Islet precursor cell (in vitro differentiated cells): ENCODE results near the gene CFAP46.
"Not testable (repeated sequence)": the region's sequence is repeated elsewhere in the genome, so short reads cannot be mapped to it uniquely, and the experiment has no call there.

Experiments
- DNase-seq: peaks from one replicate; pipeline ENCODE4 v3.0.0-alpha.2; 2018

The CFAP46 gene

DNA sequence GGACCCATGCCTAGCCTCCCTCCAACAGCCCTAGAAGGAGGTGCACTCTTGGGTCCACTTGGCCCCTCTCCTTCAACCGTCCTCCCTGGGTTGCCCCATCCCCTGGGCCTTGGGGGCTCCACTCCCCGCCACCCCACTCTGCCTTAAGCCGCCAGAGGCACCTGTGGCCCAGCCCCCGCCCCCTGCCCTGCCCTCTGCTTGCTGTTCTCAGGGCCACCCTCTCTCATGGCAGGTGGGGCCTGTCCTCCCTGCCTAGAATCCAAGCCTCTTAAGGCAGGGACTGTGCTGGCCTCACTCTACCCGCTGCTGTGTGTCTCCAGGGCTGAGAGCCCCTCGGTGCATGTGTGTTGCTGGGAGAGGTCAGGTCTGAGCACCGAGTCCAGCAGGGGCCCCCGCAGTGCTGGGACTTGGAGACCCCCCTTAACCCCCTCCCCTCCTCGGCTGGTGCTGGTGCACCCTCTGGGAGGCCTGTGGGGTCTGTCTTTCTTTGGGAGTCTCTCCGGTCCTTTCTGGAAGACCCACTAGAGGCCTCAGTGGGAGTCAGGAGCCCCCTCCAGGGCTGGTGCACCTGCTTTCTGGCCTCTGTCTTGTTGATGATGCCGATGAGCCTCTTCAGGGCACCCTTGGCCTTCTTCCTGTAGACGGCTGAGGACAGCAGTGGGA is 43.8 kb downstream of the CFAP46 start:
- no peak for DNase-seq

DNA sequence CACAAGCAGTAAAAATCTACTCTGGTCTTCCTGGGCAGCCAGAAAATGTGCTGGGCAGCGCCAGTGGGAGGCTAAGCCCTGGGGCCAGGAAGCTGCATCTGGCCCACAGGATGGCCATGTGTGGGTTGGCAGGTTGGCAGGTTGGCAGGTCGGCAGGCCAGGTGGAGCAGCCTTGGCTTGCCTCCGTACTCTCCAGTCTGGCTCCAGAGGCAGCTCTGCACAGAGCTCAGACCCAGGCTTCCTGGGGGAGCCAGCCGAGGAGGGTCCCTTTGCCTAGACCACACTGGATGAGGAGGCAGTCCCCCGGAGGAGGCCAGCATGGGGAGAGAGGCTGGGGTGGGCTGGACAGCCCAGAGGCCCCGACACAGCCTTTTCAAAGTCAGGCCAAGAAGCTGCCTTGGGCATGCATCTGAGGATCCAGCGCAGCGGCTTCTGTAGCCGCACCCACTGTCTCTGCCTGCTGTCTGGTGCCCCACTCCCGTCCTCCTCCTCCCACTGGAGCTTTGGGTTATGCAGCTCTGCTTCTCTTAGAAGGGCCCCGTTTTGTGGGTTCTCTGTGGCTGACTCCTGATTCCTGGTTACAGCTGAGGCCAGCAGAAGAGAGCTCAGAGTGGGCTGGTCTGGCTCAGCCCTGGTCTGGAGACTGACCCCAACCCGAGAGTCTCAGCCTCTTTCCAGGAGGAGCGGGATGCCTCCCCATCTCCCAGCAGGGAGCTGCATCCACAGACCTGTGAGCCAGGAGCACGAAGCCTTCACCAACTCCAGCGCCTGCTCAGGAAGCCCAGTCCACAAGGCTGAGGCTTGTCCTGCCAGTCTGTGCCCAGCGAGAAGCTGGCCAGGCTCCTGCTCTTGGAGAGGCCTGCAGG is 44.6 kb downstream of the CFAP46 start:
- no peak for DNase-seq

DNA sequence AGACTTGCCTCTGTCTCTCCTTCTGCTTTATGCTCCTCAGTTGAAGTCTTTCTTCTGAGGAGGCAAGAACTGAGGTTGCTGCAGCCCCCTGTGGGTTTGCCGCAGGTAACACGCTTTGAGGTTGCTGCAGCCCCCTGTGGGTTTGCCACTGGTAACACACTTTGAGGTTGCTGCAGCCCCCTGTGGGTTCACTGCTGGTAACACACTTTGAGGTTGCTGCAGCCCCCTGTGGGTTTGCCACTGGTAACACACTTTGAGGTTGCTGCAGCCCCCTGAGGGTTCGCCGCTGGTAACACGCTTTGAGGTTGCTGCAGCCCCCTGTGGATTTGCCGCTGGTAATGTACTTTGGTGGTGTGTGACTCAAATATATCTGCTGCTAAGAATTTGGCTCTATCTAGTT is 48.6 kb downstream of the CFAP46 start:
- DNase-seq = peak; percentile 73

DNA sequence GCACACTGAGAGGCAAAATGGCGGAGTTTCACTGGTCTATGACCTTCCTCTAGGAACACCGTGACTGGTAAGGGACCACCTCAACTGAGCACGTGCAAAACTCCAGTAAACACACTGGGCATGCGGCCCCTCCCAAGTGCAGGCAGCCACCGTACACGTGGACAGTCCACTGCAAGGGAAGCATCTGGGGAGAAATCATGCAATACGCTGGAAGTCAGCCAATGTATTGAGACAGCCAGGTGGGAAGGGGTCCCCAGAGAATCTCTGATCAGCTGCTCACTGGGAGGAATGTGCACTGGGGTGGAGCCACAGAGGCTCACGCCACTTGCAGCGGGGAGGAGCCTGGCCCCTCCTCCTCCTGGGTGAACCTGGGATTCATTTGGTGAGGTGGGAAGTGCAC is 49.3 kb downstream of the CFAP46 start:
- DNase-seq = peak; percentile 43

DNA sequence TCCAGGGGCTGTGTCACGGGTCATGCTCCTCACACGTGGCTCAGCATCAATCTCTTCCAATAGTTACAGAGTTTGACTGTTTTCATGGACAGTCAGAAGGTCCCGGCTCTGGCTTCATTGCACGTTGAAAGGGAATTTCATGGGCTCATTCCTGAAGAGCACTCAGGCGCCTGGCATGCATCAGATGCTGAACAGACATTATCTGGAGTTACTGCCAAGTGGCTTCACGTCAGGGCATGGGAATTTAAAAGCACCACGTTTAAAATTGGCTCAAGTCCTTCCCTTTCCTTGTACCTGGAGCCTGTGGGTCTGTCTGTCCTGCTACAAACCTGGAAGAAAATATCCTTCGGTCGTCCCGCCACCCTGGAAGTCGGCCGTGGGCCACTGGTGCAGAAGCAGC is 50.4 kb downstream of the CFAP46 start:
- peak; percentile 64 for DNase-seq

DNA sequence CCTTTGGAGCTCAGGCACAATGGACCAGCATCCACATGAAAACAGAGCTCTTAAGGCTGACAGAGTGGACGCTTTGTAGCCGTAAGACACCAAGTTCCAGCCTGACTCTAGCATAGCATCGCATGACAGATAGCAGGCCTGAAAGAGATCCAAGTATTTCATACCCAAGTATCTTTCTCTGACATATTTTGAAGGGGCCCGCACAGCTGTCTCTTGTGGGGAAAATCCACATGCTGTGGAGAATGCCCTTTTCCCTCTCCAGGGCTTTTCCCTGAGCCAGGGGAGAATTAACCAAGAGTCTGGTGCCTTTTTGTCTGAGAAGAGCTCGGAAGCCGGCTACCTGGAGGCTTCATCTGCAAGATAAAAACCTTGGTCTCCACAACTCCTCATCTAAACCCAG is 51.0 kb downstream of the CFAP46 start:
- peak; percentile 21 for DNase-seq

DNA sequence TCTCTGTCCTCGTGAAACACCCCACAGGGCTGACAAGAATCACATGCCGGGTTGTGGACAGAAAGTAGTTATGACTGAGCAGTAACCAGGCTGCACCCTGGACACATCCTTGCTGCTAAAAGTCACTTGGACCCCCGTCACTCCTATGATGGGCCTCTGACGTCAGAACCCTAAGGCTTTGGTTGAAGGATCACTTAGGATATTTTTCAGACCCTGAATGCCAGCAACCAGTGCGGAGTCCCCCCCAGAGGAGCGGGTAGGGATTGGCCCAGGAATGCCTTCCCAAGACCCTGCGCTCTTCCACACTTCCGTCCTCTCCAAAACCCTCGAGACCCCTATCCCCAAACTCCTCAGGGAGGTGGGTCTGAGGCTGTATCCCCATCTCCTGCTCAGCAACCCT is 52.1 kb downstream of the CFAP46 start:
- DNase-seq = peak; percentile 38

DNA sequence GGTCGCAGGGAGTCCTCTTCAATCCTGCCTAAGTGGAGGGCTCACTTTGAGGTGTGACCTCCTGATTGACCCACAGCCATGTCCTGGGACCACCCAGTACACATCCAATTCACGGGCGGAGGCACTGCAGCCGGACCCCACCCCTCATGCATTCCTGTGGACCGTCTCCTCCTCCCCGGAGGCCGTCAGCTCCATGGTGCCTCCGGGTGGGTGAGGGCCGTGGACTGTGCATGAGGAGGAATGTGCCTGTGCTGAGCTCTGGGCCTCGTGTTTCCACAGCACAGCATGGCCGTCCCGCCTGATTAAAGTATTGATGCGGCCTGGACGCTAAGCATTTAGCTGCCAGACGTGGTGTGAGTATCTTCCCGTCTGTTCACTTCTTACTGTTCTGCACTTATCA is 52.8 kb downstream of the CFAP46 start:
- DNase-seq = peak; percentile 50

DNA sequence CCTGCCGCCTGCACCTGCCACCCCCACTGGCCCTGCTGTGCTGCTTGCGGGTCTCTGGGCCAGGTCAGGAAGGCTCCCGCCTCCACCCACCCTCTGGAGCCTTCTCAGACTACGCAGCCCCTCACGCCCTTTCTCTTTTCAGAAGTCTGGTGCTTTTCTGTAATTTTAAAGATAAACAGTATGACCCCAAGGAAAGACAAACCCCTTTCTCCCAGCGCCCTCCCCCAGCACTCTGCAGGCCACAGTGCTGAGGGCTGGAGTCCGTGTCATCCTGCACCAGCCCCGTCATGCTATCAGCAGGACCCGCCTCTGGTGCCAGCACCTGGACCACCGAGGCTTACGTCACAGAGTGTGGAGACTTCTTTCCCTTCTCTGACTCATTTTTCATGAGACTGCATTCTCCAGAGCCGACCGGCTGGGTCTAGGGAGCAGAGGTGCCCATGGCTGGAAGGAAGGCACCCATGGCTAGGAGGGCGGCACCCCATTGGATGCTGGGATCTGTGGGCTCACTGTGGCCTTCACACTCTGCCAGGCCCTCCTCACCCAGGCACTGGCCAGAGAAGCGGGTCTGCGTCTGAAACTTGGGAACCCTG is 53.4 kb downstream of the CFAP46 start:
- peak; percentile 51 for DNase-seq

DNA sequence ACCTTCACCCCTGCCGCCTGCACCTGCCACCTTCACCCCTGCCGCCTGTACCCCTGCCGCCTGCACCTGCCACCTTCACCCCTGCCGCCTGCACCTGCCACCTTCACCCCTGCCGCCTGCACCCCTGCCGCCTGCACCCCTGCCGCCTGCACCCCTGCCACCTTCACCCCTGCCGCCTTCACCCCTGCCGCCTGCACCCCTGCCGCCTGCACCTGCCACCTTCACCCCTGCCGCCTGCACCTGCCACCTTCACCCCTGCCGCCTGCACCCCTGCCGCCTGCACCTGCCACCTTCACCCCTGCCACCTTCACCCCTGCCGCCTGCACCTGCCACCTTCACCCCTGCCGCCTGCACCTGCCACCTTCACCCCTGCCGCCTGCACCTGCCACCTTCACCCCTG is 53.9 kb downstream of the CFAP46 start:
- not testable (repeated sequence) for DNase-seq

DNA sequence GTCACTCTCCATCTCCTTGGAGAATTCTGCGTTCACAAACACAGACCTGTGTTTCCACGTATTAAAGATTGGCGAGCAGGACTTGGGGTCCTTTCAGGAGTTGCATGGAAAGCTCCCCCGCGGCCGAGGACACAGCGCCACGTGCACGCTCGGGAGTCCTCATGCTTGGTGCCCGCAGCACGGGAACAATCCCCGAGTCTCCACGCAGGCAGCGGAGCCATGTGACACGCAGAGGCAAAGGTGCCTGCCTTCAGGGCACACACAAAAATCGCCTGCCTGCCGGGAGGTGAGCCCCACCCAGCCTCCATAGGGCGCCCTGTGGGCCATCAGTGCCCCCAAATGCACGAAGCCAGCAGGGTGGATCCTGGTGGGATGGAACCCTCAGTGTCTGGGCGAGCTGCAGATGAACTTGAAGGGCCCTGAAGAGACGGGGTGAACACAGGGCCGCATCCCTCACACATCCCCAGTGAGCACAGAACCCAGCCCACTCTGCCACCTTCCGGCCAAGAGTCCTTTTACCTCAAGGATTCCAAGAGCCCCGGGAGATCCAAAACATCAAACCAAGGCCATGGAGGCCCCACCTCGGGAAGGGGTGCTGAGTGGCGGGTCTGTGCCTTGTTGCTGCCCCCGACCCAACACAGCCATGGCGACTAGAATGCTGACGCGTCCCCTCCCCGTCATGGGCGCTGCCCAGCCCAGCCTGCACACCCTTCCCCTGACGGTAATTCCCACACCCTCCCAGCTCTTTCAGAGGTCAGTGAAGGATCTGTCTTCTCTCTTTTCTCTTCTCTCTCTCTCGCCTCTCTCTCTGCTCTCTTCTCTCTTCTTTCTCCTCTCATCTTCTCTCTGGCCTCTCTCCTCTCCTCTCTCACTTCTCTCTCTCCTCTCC is 55.9 kb downstream of the CFAP46 start:
- DNase-seq = peak; percentile 37

DNA sequence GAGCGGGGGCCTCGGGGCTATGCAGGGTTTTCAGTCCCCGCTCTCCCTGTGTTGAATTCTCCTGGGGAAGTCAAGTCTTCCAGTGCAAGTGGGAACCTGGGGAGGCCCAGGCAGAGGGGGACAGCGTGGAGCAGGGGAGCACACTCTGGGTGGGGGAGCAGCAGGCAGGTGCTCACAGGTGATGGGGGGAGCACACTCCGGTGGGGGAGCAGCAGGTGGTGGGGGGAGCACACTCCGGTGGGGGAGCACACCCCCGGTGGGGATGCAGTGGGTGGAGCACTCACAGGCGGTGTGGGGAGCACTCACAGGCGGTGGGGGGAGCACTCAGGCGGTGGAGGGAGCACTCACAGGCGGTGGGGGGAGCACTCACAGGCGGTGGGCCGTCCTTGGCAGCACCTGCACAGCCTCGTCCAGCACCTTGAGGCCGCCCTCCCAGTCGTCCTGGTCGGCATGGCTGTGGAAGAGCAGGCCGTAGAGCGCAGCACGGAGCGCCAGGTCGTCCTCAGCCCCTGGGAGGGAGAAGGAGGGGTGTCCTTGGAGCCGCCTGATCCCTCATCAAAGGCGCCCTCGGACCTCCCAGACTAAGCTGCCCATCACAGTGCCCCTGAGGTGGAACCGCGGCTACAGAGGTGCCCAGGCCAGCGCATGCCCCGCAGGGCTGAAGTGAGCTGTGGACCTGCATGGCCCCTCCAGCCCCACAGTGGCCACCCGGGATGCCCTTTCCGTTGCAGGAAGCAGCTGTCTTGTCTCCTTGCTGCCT is 56.7 kb downstream of the CFAP46 start:
- peak; percentile 38 for DNase-seq

DNA sequence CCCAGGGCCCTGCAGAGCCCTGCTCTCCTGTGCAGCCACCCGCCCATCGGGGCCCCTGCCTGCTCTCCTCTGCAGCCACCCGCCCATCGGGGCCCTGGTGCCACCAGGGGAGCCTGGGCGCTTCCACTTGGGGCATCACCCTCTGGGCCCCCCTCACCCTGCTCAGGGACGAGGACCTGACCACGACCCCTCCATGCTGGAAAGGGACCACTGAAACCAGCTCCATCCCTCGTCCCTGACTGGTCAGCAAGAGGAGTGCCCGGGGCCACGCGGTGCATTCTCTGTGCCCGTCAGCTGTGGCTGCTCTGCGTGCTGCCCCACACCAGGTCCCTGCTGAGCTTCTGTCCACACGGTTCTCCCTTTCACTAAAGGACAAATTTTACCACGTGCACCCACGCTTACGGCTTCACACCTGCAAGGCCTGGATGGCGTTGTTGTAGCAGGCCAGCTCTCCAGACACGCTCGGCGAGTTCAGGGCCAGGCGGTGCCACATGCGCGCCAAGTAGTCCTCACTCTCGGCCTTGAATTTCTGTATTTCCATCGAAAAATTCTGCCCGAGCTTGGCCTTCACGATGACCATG is 57.6 kb downstream of the CFAP46 start:
- peak; percentile 47 for DNase-seq

DNA sequence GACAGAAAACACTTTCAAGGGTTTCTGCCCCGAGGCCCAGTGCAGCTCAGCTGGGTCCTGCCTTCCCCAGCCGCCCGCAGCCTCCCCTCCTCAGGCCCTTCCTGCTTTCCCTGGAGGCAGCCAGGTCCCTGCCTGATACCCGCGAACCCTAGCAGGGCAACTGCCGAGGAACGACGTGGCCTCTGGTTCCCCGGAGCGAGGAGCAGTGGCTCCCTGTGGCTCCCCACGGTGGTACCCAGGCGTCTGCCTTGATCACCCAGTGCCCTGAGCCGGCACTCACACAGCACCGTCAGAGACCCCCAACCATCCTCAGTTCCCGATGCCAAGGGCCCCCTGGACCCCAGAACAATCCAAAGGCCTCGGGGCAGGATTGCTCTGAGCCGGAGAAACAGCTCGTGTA is 58.3 kb downstream of the CFAP46 start:
- peak; percentile 49 for DNase-seq

DNA sequence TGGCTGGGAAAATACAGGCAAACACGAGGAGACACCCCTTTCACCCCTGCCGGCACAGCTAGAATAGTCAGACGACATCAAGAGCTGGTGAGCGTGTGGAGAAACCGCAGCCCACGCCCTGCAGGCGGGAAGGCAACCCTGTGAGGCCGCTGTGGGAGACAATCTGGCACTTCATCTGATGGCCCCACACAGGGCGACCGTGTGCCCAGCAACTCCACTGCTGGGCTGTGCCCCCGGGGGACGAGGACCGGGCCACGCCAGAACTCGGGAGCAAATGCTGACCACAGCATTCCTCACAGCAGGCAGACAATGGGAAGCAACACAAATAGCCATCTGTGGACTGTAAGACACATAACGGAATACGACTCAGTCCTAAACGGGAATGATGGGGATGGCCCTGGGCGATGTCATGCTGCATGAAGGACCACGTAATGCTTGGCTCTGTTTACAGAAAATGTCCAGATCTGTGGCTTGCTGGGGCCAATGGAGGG is 58.9 kb downstream of the CFAP46 start:
- DNase-seq = peak; percentile 56

DNA sequence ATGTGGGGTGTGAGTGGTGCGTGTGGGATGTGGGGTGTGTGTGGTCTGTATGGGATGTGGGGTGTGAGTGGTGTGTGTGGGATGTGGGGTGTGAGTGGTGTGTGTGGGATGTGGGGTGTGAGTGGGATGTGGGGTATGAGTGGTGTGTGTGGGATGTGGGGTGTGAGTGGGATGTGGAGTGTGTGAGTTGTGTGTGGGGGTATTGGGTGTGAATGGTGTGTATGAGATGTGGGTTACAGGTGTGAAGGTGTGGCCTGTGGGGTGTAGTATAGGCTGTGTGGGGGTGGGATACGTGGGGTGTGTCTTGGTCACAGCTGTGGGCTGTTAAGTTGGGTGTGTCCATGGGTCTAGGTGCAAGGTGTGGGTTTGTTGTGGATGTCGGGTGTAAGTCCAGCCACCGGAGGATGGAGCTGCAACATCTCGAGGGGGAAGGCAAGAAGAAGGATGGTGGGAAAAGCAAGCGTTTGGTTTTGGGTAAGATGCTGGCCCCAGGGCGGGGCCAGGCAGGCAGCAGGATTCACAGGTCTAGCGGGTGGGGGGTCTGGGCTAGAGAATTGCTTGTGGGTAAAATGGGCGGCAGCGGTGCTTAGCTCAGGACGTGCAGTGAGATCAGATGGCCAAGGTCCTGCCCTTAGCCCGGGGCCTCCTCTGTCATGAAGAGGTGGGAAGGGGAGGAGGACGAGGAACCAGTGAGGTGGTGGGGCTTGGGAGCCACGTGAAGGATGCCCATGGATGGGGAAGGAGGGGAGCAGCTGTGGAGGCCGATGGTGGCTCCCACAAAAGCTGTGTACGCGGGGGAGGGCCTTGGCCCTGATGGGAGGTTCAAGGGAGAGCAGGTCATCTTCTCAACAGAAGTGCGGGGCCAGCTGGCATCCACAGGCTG is 60.1 kb downstream of the CFAP46 start:
- peak; percentile 35 for DNase-seq

DNA sequence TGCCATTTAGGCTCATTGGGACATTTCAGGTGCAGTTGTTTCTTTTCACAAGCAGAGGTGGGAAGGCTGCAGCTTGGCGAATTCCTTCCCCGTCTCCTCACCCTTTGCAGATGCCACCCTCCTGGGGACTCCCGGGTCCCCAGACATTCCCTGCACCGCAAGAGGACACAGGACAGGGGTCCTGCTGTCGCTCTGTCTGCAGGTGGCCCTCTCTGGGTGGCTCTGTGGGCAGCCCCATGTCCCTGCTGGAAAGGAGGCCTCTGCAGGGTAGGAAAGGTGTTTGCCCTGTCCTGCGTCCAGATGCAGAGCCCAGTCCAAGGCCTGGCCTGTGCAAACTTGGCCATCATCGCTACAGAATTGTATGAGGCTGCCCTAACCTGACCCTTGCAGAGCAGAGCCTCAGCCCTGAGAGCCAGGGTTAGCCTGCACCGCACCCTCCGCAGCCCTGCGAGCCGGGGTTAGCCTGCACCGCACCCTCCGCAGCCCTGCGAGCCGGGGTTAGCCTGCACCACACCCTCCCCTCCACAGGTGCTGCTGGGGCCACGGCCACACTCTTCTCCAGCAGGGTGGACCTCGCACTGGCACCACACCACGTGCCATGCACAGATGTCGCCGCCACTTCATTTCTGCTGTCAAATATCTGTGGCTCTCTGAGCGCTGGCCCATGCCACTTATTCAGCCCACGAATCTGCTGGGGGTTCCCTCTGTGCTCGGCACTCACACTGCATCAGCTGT is 61.0 kb downstream of the CFAP46 start:
- DNase-seq = peak; percentile 40

DNA sequence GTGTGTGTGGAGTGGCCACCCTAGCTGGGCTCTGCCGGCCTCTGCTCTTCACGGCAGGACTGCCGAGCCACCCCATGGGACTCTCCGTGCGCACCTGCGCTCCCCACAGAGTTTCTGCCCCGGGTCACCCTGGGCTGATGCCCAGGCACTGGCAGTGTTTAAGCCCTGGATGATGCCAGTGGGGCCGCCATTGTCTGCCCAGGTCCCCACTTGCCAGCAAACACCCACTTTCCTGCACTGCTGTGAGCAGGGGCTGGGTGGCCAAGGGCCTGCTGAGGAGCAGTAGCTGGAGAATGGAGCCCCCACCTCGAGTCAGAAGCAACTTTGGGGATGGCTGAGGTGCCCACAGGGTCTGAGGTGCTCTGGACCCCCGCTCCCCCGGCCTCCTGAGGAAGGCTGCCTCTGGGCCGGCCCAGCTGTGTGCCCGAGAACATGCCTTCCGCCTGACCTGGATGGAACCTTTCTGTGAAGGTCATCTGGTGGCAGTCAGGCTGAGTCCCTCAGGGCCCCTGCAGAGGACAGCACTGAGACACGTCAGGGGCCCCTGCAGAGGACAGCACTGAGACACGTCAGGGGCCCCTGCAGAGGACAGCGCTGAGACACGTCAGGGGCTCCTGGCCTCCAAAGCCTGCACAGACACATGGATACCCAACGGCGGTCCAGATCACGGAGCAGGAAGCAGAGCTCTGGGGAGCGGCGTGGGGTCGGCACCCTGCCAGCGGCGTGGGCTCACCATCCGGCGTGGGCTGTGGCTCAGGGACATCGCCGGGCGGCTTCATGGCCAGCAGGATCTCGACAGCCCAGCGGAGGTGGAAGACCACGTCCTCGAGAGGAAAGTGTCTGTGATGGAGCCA is 62.0 kb downstream of the CFAP46 start:
- peak; percentile 47 for DNase-seq
